ENCODE measurements around the gene NELL1.

- TF ChIP-seq POLR2AphosphoS5 (IDR thresholded peaks at IDR 0.05; ENCODE audit: borderline replicate concordance, low read depth, low read length), result no peak
- no peak for TF ChIP-seq EZH2 (IDR thresholded peaks at IDR 0.05)
These were observed 54.0 kb downstream of the NELL1 start for GRCh38 chr11:20723366-20723765.

All from SK-N-MC (cell line).